Measurements from ENCODE around the gene TOM1L2.

DNA sequence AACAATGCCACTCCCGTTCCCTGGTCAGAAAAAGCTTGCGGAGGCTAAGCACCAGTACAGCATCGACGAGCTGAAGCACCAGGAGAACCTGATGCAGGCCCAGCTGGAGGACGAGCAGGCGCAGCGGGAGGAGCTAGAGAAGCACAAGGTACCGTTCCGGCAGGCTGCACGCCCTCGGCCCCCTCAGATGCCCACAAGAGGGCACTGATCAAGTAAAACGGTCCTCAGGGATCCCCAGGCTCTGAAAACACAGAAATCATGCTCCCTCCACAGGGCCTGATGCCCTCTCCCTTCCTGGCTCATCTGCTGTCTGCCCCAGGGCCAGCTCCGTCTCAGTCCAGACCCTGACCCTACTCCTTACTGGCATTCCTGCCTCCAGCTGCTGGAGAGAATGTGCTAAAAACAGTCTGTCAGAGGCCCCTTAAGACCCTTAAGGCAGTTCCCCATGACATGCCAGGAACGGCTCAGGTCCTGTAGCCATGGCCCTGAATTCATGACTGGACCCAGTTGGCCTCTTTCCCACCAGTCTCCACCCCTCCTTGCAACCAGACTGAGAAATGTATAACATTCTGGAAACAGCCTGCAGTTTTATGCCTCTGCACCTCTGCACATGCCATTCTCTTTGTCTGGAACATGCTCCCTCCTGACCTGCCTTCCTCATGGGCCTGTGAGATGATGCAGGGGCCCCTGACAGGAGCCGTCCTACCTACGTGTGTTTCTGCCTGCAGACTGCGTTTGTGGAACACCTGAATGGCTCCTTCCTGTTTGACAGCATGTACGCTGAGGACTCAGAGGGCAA, 22.3 kb upstream of the TOM1L2 start:
- TF ChIP-seq CTCF (IDR thresholded peaks at IDR 0.05) (no peak), POLR2A (IDR thresholded peaks at IDR 0.05) (no peak)
